ENCODE measurements around the gene TBCCD1. TPM values are rescaled to one million over a fixed set of nuclear protein-coding genes. Genes with fewer than 3 reads are reported as not detected.

Gene TBCCD1
- total RNA-seq, 1 experiment from 2014 or later = 25.1 TPM

GRCh38 chr3:186614266-186614596 is 47.1 kb upstream of the TBCCD1 start:
- intact Hi-C loops (cut with micrococcal nuclease; ENCODE audit: unreplicated experiment) = loop anchor here (1.0 to 10.0 kb wide), 3 partner anchors 171 to 629 kb away; partner anchors contain the start of gene EIF4A2
- no TSS peak for BruUV-seq (replicated peaks)
- Mint-ChIP-seq H3K36me3 (ENCODE audit: insufficient read depth, unreplicated experiment) (peaks cover 5% of the 10 kb centered on the region), H3K27ac (ENCODE audit: unreplicated experiment) (no peak overlapping the region), H3K9me3 (ENCODE audit: low read depth, unreplicated experiment) (no peaks in the 10 kb centered on the region), H3K4me3 (ENCODE audit: low read depth, unreplicated experiment) (no peak overlapping the region), H3K4me1 (ENCODE audit: low read depth, unreplicated experiment) (peaks cover 40% of the 10 kb centered on the region), H3K27me3 (ENCODE audit: unreplicated experiment) (no peaks in the 10 kb centered on the region)
- no peak for DNase-seq
- TF ChIP-seq, protein P1, sequence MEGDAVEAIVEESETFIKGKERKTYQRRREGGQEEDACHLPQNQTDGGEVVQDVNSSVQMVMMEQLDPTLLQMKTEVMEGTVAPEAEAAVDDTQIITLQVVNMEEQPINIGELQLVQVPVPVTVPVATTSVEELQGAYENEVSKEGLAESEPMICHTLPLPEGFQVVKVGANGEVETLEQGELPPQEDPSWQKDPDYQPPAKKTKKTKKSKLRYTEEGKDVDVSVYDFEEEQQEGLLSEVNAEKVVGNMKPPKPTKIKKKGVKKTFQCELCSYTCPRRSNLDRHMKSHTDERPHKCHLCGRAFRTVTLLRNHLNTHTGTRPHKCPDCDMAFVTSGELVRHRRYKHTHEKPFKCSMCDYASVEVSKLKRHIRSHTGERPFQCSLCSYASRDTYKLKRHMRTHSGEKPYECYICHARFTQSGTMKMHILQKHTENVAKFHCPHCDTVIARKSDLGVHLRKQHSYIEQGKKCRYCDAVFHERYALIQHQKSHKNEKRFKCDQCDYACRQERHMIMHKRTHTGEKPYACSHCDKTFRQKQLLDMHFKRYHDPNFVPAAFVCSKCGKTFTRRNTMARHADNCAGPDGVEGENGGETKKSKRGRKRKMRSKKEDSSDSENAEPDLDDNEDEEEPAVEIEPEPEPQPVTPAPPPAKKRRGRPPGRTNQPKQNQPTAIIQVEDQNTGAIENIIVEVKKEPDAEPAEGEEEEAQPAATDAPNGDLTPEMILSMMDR (IDR thresholded peaks at IDR 0.05; ENCODE audit: unreplicated experiment) = no peak
- CTCF ChIA-PET = interaction anchor here (0.6 to 5.0 kb wide), 16 partner anchors 9 to 606 kb away, joined by 3 to 61 read pairs (median 4); partner anchors contain the start of gene DNAJB11

DNA sequence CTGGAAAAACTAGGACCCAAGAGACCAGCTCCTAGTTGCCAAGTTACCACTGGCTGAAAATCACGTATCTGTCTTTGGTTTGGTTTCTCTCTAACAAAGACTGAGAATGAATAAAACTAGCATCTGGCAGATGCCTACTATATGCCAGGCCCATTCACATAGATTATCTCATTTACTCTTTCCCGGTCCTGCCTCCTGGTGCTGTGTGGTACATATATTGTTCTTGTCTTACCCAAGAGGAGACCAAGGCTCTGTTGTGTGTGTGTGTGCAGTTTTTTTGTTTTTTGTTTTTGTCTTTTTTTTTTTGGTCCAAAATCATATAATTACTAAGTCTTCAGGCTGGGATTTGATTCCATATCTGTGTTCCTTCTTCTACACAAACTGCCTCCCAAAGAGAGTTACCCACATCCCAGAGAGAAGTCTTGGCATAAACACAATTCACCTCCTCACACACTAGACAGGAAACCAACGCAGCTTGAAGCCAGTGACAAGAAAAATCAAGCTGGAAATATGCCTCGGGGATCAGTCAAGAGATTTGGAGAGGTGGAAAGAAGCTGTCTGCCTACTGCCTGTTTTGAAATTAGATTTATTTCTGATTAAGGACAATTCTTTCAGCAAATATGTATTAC is 46.6 kb upstream of the TBCCD1 start:
- no peak overlapping the region for H3K27ac Mint-ChIP-seq (ENCODE audit: unreplicated experiment)
- TF ChIP-seq, protein P1 (IDR thresholded peaks at IDR 0.05; ENCODE audit: unreplicated experiment) = no peak
- H3K4me1 Mint-ChIP-seq (ENCODE audit: low read depth, unreplicated experiment) = peaks cover 45% of the 10 kb centered on the region
- no peak overlapping the region for H3K4me3 Mint-ChIP-seq (ENCODE audit: low read depth, unreplicated experiment)
- DNase-seq = no peak
- H3K27me3 Mint-ChIP-seq (ENCODE audit: unreplicated experiment) = no peaks in the 10 kb centered on the region
- peaks cover 2% of the 10 kb centered on the region for H3K9me3 Mint-ChIP-seq (ENCODE audit: low read depth, unreplicated experiment)
- peaks cover 5% of the 10 kb centered on the region for H3K36me3 Mint-ChIP-seq (ENCODE audit: insufficient read depth, unreplicated experiment)
- no TSS peak for BruUV-seq (replicated peaks)
- CTCF ChIA-PET = interaction anchor here (0.6 to 5.0 kb wide), 6 partner anchors 8 to 607 kb away, joined by 4 to 61 read pairs (median 11); no protein-coding TSS in a partner anchor
- intact Hi-C loops (cut with micrococcal nuclease; ENCODE audit: unreplicated experiment) = loop anchor here (1.0 to 10.0 kb wide), 3 partner anchors 171 to 629 kb away; partner anchors contain the start of gene EIF4A2

DNA sequence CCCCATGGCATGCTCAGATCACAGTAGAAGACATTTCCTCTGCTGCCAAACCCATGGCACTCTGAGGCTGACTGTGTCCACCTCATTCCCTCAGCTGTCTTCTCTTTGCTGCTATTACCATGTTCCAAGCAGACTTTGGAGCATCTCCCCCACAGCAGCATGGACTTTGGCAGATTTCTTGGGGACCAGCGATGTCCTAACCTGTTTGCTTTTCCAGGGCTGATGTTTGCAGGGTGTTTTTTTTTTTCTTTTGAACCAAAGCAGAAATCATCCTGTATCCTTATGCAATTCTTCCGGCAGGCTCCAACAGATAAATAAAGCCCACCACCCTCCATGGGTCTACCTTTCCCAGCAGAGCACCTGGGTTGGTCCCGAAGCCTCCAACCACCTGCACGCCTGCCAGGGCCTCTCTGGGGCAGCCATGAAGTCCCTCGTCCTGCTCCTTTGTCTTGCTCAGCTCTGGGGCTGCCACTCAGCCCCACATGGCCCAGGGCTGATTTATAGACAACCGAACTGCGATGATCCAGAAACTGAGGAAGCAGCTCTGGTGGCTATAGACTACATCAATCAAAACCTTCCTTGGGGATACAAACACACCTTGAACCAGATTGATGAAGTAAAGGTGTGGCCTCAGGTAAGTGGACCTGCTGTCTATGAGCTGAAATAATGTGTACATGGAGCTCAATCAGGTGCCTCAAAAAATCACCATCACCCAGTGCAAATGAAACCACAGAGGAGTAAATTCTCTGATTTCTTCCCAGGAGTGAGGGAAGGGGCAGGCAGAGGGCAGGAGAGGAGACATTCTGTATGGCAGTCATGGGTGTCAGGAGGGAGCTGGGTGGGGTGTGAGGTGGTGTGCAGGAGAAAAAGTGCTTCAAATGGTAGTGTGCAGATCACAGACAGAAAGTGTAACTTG is 45.8 kb upstream of the TBCCD1 start, which contains the start of gene AHSG:
TSS of gene AHSG (plus strand) at position 340 of the 916 bp plus-strand sequence. CDS start at position 422, 82 bp downstream.
- intact Hi-C loops (cut with micrococcal nuclease; ENCODE audit: unreplicated experiment) = loop anchor here (10.0 kb wide), 2 partner anchors 172 to 628 kb away; partner anchors contain the start of gene EIF4A2
- H3K4me3 Mint-ChIP-seq (ENCODE audit: low read depth, unreplicated experiment) = no peak within 1 kb of the TSS
- no peak within 1 kb of the TSS for H3K27ac Mint-ChIP-seq (ENCODE audit: unreplicated experiment)
- TF ChIP-seq, protein P1 (IDR thresholded peaks at IDR 0.05; ENCODE audit: unreplicated experiment) = no peak
- H3K9me3 Mint-ChIP-seq (ENCODE audit: low read depth, unreplicated experiment) = peaks cover 3% of the 10 kb centered on the region
- BruUV-seq (replicated peaks) = no TSS peak
- CTCF ChIA-PET = interaction anchor here (2.8 to 5.0 kb wide), 2 partner anchors 22 to 209 kb away, joined by 14 to 61 read pairs; no protein-coding TSS in a partner anchor
- DNase-seq = no peak
- H3K4me1 Mint-ChIP-seq (ENCODE audit: low read depth, unreplicated experiment) = peaks cover 46% of the 10 kb centered on the region
- H3K27me3 Mint-ChIP-seq (ENCODE audit: unreplicated experiment) = no peaks in the 10 kb centered on the region
- H3K36me3 Mint-ChIP-seq (ENCODE audit: insufficient read depth, unreplicated experiment) = peaks cover 5% of the 10 kb centered on the region

GRCh38 chr3:186612065-186612464 is 44.9 kb upstream of the TBCCD1 start:
- Mint-ChIP-seq H3K27me3 (ENCODE audit: unreplicated experiment) (no peaks in the 10 kb centered on the region), H3K4me3 (ENCODE audit: low read depth, unreplicated experiment) (no peak overlapping the region), H3K36me3 (ENCODE audit: insufficient read depth, unreplicated experiment) (peaks cover 1% of the 10 kb centered on the region), H3K4me1 (ENCODE audit: low read depth, unreplicated experiment) (peaks cover 46% of the 10 kb centered on the region), H3K9me3 (ENCODE audit: low read depth, unreplicated experiment) (peaks cover 3% of the 10 kb centered on the region), H3K27ac (ENCODE audit: unreplicated experiment) (no peak overlapping the region)
- CTCF ChIA-PET = no interaction called here
- TF ChIP-seq, protein P1 (IDR thresholded peaks at IDR 0.05; ENCODE audit: unreplicated experiment) = no peak
- intact Hi-C loops (cut with micrococcal nuclease; ENCODE audit: unreplicated experiment) = loop anchor here (10.0 kb wide), 2 partner anchors 173 to 627 kb away; partner anchors contain the start of gene EIF4A2
- BruUV-seq (replicated peaks) = no TSS peak
- DNase-seq = no peak
